Measurements from ENCODE around the gene SCAPER.
"Not testable (repeated sequence)": the region's sequence is repeated elsewhere in the genome, so short reads cannot be mapped to it uniquely, and the experiment has no call there.

The SCAPER gene

DNA sequence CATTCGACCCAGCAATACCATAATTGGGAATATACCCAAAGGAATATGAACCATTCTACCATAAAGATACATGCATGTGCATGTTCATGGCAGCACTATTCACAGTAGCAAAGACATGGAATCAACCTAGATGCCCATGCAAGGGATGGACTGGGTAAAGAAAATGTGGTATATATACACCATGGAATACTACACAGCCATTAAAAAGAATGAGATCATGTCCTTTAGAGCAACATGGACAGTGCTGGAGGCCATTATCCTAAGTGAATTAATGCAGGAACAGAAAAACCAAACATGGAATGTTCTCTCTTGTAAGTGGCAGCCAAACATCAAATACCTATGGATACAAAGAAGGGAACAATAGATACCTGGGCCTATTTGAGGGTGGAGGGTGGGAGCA is 601.2 kb downstream of the SCAPER start:
- DNase-seq, result no peak

DNA sequence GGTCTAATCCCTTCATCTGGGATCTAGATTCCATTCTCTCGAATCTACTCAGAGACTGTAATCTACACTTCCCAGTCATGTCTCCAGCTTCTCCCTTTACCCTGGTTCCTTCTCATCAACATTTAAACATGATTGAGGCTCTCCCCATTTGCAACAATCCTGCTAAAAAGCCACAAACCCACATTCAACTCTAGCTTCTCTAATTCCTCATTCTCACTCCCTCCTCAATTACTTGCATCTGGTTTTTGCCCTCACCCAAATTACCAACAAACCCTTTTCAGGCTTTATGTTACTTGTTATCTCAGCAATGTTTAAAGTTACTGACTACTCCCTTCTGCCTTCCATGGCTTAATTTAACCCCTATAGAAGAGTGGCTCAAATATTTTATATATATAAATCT is 605.4 kb downstream of the SCAPER start:
- DNase-seq, result peak; percentile 2

- DNase-seq, result no peak
Observed at GRCh38 chr15:76298986-76299385, 606.2 kb downstream of the SCAPER start.

- DNase-seq, result not testable (repeated sequence)
Observed at GRCh38 chr15:76297951-76298350, 607.2 kb downstream of the SCAPER start.

Data from fibroblast of upper back skin (primary cell).